ENCODE data around the gene ZFX. TPM values are rescaled to one million over a fixed set of nuclear protein-coding genes. Genes with fewer than 3 reads are reported as not detected.
A peak's percentile ranks its signal among the peaks of the same experiment; 100 is the strongest.

ZFX gene
- total and polyA plus RNA-seq, 7 donors = 3.8 to 72.3 (median 55.4) TPM

DNA sequence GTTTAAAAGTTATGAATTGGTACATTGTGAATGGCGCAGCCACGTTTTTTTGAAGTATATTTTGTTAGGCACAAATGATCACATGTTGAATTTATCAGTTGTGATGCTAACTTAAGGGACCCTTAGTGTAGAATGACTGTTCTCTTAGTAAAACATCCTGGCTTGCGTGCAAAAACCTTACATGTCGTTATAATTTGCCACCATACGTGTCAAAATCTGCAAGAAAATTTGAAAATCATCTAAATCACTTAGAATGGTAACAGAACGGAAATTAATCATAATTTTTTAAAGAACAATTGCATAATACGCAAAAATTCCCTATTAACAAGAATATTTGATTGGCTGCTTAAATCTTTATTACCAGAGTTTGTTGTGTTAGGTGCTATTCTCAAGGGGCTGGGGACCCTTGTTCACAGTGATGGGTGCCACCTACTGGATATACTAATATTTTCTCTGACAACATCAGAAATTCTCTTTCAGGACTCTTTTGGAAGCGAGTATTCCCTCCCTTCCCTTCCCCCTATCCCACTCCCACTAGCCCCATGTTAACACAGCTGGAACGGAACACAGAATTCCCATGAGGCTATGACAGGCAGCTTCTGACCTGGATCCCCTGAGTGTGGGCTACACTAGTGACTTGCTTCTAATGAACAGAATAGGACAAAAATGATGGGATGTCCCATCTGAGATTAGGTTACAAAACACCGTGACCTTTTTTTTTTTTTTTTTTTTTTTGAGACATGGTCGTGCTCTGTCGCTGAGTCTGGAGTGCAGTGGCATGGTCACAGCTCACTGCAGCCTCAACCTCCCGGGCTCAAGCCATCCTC is 92.5 kb downstream of the ZFX start:
- Histone ChIP-seq H3K4me3 (no peak overlapping the region), H3K9me3 (no peaks in the 10 kb centered on the region), H3K4me1 (no peaks in the 10 kb centered on the region), H3K27ac (no peak overlapping the region), H3K36me3 (ENCODE audit: insufficient read depth in 1 of 2, low read depth in 1 of 2) (no peaks in the 10 kb centered on the region), H3K27me3 (ENCODE audit: insufficient read depth in 3 of 3, low read length in 2 of 3) (no peaks in the 10 kb centered on the region)
- WGBS, 3 donors = 50 to 53% (median 52%) methylated on average over 11 to 13 of the region's 13 CpGs
- TF ChIP-seq, protein P1, sequence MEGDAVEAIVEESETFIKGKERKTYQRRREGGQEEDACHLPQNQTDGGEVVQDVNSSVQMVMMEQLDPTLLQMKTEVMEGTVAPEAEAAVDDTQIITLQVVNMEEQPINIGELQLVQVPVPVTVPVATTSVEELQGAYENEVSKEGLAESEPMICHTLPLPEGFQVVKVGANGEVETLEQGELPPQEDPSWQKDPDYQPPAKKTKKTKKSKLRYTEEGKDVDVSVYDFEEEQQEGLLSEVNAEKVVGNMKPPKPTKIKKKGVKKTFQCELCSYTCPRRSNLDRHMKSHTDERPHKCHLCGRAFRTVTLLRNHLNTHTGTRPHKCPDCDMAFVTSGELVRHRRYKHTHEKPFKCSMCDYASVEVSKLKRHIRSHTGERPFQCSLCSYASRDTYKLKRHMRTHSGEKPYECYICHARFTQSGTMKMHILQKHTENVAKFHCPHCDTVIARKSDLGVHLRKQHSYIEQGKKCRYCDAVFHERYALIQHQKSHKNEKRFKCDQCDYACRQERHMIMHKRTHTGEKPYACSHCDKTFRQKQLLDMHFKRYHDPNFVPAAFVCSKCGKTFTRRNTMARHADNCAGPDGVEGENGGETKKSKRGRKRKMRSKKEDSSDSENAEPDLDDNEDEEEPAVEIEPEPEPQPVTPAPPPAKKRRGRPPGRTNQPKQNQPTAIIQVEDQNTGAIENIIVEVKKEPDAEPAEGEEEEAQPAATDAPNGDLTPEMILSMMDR (IDR thresholded peaks at IDR 0.05) = peak; percentile 46
- DNase-seq = no peak
- intact Hi-C loops (cut with DNase I) = loop anchor here (10.0 kb wide), 2 partner anchors 157 to 167 kb away; no protein-coding TSS in a partner anchor
- peak in 3 of 4 donors; percentile 12 to 59 (median 32) for ATAC-seq

GRCh38 chrX:24242649-24243175 is 93.2 kb downstream of the ZFX start:
- Histone ChIP-seq H3K4me3 (no peak overlapping the region), H3K27me3 (ENCODE audit: insufficient read depth in 3 of 3, low read length in 2 of 3) (no peaks in the 10 kb centered on the region), H3K4me1 (no peaks in the 10 kb centered on the region), H3K27ac (no peak overlapping the region), H3K9me3 (no peaks in the 10 kb centered on the region), H3K36me3 (ENCODE audit: insufficient read depth in 1 of 2, low read depth in 1 of 2) (no peaks in the 10 kb centered on the region)
- peak; percentile 54 to 77 for DNase-seq
- WGBS, 3 donors = 13 to 25% (median 23%) methylated on average over 8 of the region's 8 CpGs
- TF ChIP-seq, protein P1 (IDR thresholded peaks at IDR 0.05) = no peak
- peak; percentile 60 to 88 (median 78) for ATAC-seq
- intact Hi-C loops (cut with DNase I) = loop anchor here (10.0 kb wide), 2 partner anchors 158 to 168 kb away; no protein-coding TSS in a partner anchor

DNA sequence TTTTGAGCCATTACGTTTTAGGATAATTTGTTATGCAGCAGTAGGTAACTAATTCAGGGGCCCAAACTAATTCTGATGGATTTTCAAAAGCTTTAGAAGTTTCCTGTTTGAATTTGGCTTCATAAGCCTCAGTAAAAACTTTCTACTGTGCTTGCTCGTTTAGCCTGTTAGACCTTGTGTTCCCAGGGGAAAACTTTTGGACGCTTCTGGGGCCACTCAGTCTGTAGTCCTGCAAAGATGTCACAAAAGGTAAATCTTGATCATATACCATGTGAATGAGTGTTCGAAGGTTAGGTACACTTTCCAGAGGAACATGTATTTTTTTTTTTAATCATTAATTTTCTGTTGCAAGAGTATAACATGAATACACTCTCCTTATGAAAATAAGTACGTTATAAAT is 93.7 kb downstream of the ZFX start:
- Histone ChIP-seq H3K9me3 (no peaks in the 10 kb centered on the region), H3K36me3 (ENCODE audit: insufficient read depth in 1 of 2, low read depth in 1 of 2) (no peaks in the 10 kb centered on the region), H3K27me3 (ENCODE audit: insufficient read depth in 3 of 3, low read length in 2 of 3) (no peaks in the 10 kb centered on the region), H3K4me1 (no peaks in the 10 kb centered on the region), H3K4me3 (no peak overlapping the region), H3K27ac (no peak overlapping the region)
- intact Hi-C loops (cut with DNase I) = loop anchor here (10.0 kb wide), 2 partner anchors 158 to 168 kb away; no protein-coding TSS in a partner anchor
- ATAC-seq = peak in 1 of 4 donors; percentile 27
- 23 to 54% (median 40%) methylated on average over 5 of the region's 5 CpGs for whole genome bisulfite sequencing, 3 donors
- TF ChIP-seq, protein P1 (IDR thresholded peaks at IDR 0.05) = no peak
- DNase-seq = no peak

GRCh38 chrX:24243692-24244091 is 94.2 kb downstream of the ZFX start:
- H3K27ac ChIP-seq = no peak overlapping the region
- ATAC-seq = peak in 1 of 4 donors; percentile 4
- intact Hi-C loops (cut with DNase I) = loop anchor here (10.0 kb wide), 2 partner anchors 159 to 169 kb away; no protein-coding TSS in a partner anchor
- no peak overlapping the region for H3K4me3 ChIP-seq
- WGBS, 3 donors = 32 to 49% (median 39%) methylated on average over 3 of the region's 3 CpGs
- no peaks in the 10 kb centered on the region for H3K36me3 ChIP-seq (ENCODE audit: insufficient read depth in 1 of 2, low read depth in 1 of 2)
- no peaks in the 10 kb centered on the region for H3K4me1 ChIP-seq
- no peaks in the 10 kb centered on the region for H3K27me3 ChIP-seq (ENCODE audit: insufficient read depth in 3 of 3, low read length in 2 of 3)
- TF ChIP-seq, protein P1 (IDR thresholded peaks at IDR 0.05) = no peak
- DNase-seq = no peak
- no peaks in the 10 kb centered on the region for H3K9me3 ChIP-seq

Data from psoas muscle (tissue), 8 donors.